ENCODE results near the gene TAF1. TPM values are rescaled to one million over a fixed set of nuclear protein-coding genes. Genes with fewer than 3 reads are reported as not detected.

Gene TAF1
- total RNA-seq, 1 donor from 2014 or later: 23.3 TPM

DNA sequence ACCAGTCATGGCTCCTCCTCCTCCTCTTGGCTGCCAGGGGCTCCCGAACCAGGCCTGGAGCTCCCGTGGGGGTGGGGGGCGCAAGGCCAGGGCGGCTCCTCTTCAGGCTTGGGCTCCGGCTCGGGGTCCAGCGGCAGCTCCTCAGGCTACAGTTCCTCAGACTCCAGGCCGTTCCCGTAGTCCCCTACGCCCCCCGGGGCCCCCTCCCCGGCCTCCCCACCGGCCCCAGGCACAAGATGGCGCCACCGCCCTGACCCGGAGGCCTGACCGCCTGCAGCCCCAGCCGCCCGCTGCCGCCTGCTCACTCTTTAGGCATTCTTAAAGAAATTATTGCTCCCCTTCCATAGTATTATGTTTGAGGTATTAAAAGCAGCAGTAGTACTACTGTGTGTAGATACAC is 54.5 kb downstream of the TAF1 start:
- TF ChIP-seq EZH2 (IDR thresholded peaks at IDR 0.05; ENCODE audit: insufficient read depth, low read length): no peak
- TF ChIP-seq, protein P1, sequence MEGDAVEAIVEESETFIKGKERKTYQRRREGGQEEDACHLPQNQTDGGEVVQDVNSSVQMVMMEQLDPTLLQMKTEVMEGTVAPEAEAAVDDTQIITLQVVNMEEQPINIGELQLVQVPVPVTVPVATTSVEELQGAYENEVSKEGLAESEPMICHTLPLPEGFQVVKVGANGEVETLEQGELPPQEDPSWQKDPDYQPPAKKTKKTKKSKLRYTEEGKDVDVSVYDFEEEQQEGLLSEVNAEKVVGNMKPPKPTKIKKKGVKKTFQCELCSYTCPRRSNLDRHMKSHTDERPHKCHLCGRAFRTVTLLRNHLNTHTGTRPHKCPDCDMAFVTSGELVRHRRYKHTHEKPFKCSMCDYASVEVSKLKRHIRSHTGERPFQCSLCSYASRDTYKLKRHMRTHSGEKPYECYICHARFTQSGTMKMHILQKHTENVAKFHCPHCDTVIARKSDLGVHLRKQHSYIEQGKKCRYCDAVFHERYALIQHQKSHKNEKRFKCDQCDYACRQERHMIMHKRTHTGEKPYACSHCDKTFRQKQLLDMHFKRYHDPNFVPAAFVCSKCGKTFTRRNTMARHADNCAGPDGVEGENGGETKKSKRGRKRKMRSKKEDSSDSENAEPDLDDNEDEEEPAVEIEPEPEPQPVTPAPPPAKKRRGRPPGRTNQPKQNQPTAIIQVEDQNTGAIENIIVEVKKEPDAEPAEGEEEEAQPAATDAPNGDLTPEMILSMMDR (IDR thresholded peaks at IDR 0.05; ENCODE audit: insufficient read depth, low read depth, low read length): no peak
- H3K36me3 Mint-ChIP-seq (ENCODE audit: low read depth, unreplicated experiment): peaks cover 2% of the 10 kb centered on the region
- no peaks in the 10 kb centered on the region for H3K27me3 ChIP-seq (ENCODE audit: insufficient read depth, low read length)
- H3K4me3 Mint-ChIP-seq (ENCODE audit: unreplicated experiment): no peak overlapping the region
- no peaks in the 10 kb centered on the region for H3K9me3 Mint-ChIP-seq (ENCODE audit: unreplicated experiment)
- no peak overlapping the region for H3K4me2 ChIP-seq (ENCODE audit: low read length)
- FAIRE-seq: no peak
- H3K9ac ChIP-seq (ENCODE audit: low read length): no peak overlapping the region
- H3K4me1 ChIP-seq (ENCODE audit: insufficient read depth, low read length): no peaks in the 10 kb centered on the region
- no peaks in the 10 kb centered on the region for H4K20me1 ChIP-seq (ENCODE audit: insufficient read depth, low read length)
- H3K4me1 Mint-ChIP-seq (ENCODE audit: low read depth, unreplicated experiment): no peaks in the 10 kb centered on the region
- DNase-seq (ENCODE audit: low read depth): no peak
- no peaks in the 10 kb centered on the region for H3K9me3 ChIP-seq (ENCODE audit: insufficient read depth, low read depth, low read length)
- no peaks in the 10 kb centered on the region for H3K27me3 Mint-ChIP-seq (ENCODE audit: low read depth, unreplicated experiment)
- H3K79me2 ChIP-seq (ENCODE audit: insufficient read depth, low read length): no peaks in the 10 kb centered on the region
- H3K36me3 ChIP-seq (ENCODE audit: insufficient read depth, low read length): peaks cover 15% of the 10 kb centered on the region
- no peak overlapping the region for H3K4me3 ChIP-seq (ENCODE audit: insufficient read depth, low read depth, low read length)
- no peak overlapping the region for H3K27ac ChIP-seq (ENCODE audit: low read depth, low read length)
- H3K27ac Mint-ChIP-seq (ENCODE audit: unreplicated experiment): no peak overlapping the region
- H2AFZ ChIP-seq (ENCODE audit: low read depth, low read length): no peak overlapping the region

DNA sequence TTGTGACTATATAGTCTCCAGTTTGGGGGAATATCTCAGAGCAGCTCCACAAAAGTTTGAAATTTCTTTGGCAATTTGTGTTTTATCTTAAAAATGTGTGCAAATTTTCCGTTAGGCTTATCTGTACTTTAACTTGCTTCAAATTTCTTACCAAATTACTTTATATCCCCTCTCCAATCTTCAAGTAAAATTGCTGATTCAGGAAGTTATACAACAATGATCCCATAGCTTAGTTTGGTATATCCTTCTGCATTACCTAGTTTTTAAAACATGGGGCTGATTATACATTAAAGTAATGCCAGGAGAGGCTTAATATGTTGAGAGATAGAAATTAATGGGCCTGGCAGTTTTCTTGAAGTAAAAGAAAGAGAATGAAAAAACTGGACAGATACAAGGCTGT is 66.6 kb downstream of the TAF1 start:
- DNase-seq (ENCODE audit: low read depth) (no peak), FAIRE-seq (peak; percentile 77)
- Histone ChIP-seq H2AFZ (ENCODE audit: low read depth, low read length) (no peak overlapping the region), H3K4me2 (ENCODE audit: low read length) (no peak overlapping the region), H4K20me1 (ENCODE audit: insufficient read depth, low read length) (no peaks in the 10 kb centered on the region), H3K4me3 (ENCODE audit: insufficient read depth, low read depth, low read length) (no peak overlapping the region), H3K9me3 (ENCODE audit: insufficient read depth, low read depth, low read length) (no peaks in the 10 kb centered on the region), H3K27me3 (ENCODE audit: insufficient read depth, low read length) (no peaks in the 10 kb centered on the region), H3K36me3 (ENCODE audit: insufficient read depth, low read length) (peaks cover 2% of the 10 kb centered on the region), H3K79me2 (ENCODE audit: insufficient read depth, low read length) (no peaks in the 10 kb centered on the region), H3K27ac (ENCODE audit: low read depth, low read length) (no peak overlapping the region), H3K9ac (ENCODE audit: low read length) (no peak overlapping the region), H3K4me1 (ENCODE audit: insufficient read depth, low read length) (no peaks in the 10 kb centered on the region)
- Mint-ChIP-seq H3K27ac (ENCODE audit: unreplicated experiment) (no peak overlapping the region), H3K27me3 (ENCODE audit: low read depth, unreplicated experiment) (no peaks in the 10 kb centered on the region), H3K9me3 (ENCODE audit: unreplicated experiment) (peaks cover 3% of the 10 kb centered on the region), H3K4me1 (ENCODE audit: low read depth, unreplicated experiment) (no peaks in the 10 kb centered on the region), H3K36me3 (ENCODE audit: low read depth, unreplicated experiment) (peaks cover 3% of the 10 kb centered on the region), H3K4me3 (ENCODE audit: unreplicated experiment) (no peak overlapping the region)
- TF ChIP-seq, protein P1 (IDR thresholded peaks at IDR 0.05; ENCODE audit: insufficient read depth, low read depth, low read length): no peak
- no peak for TF ChIP-seq EZH2 (IDR thresholded peaks at IDR 0.05; ENCODE audit: insufficient read depth, low read length)

DNA sequence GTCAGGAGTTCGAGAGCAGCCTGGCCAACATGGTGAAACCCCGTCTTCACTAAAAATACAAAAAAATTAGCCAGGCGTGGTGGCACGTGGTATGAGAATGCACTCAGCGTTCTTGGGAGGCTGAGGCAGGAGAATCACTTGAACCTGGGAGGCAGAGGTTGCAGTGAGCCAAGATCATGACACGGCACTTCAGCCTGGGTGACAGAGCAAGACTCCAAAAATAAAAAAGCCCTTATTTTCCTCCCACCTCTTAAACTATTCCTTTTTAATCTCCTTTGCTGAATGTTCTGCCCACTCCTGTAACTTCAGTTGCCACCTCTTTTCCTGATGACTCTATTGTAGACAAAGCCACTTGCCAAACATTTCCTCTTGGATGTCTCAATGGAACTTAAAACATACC is 72.6 kb downstream of the TAF1 start:
- H2AFZ ChIP-seq (ENCODE audit: low read depth, low read length): no peak overlapping the region
- H3K9ac ChIP-seq (ENCODE audit: low read length): no peak overlapping the region
- H3K36me3 ChIP-seq (ENCODE audit: insufficient read depth, low read length): no peaks in the 10 kb centered on the region
- H3K36me3 Mint-ChIP-seq (ENCODE audit: low read depth, unreplicated experiment): peaks cover 6% of the 10 kb centered on the region
- H3K79me2 ChIP-seq (ENCODE audit: insufficient read depth, low read length): no peaks in the 10 kb centered on the region
- H3K4me1 ChIP-seq (ENCODE audit: insufficient read depth, low read length): no peaks in the 10 kb centered on the region
- no peaks in the 10 kb centered on the region for H3K27me3 Mint-ChIP-seq (ENCODE audit: low read depth, unreplicated experiment)
- no peak overlapping the region for H3K4me3 Mint-ChIP-seq (ENCODE audit: unreplicated experiment)
- H3K27ac Mint-ChIP-seq (ENCODE audit: unreplicated experiment): no peak overlapping the region
- H4K20me1 ChIP-seq (ENCODE audit: insufficient read depth, low read length): no peaks in the 10 kb centered on the region
- H3K9me3 ChIP-seq (ENCODE audit: insufficient read depth, low read depth, low read length): no peaks in the 10 kb centered on the region
- DNase-seq (ENCODE audit: low read depth): no peak
- no peak overlapping the region for H3K4me3 ChIP-seq (ENCODE audit: insufficient read depth, low read depth, low read length)
- H3K4me2 ChIP-seq (ENCODE audit: low read length): no peak overlapping the region
- FAIRE-seq: peak; percentile 52
- H3K9me3 Mint-ChIP-seq (ENCODE audit: unreplicated experiment): no peaks in the 10 kb centered on the region
- no peaks in the 10 kb centered on the region for H3K27me3 ChIP-seq (ENCODE audit: insufficient read depth, low read length)
- H3K4me1 Mint-ChIP-seq (ENCODE audit: low read depth, unreplicated experiment): peaks cover 1% of the 10 kb centered on the region
- no peak overlapping the region for H3K27ac ChIP-seq (ENCODE audit: low read depth, low read length)
- no peak for TF ChIP-seq EZH2 (IDR thresholded peaks at IDR 0.05; ENCODE audit: insufficient read depth, low read length)
- TF ChIP-seq, protein P1 (IDR thresholded peaks at IDR 0.05; ENCODE audit: insufficient read depth, low read depth, low read length): no peak
